ENCODE results near the gene NMNAT3. TPM values are rescaled to one million over a fixed set of nuclear protein-coding genes. Genes with fewer than 3 reads are reported as not detected.

NMNAT3 gene
- total and polyA plus RNA-seq, 2 experiments from 2014 or later = 8.3 to 9.2 TPM

DNA sequence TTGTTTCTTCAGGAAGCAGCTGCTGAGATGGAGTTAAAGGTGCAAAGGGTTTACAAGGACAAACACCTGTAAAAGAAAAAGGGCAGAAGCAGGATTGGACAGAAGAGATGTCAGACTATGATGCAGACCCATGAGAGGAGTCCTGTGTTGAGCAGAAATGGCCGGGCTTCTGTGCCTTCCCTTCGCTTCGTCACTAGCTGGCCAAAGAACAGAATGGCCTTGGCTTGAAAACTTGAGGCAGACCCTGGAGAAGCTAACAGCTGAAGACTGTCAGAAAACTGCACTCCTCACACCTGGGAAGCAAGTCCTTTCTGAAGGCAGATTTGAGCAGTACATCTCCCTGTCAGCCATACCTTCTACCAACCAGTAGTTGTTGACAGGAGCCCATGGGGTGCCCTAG lies 8.4 kb upstream of the NMNAT3 start:
- no peaks in the 10 kb centered on the region for H3K79me2 ChIP-seq (replicated peaks; ENCODE audit: insufficient read depth)
- no peaks in the 10 kb centered on the region for H3K36me3 ChIP-seq (ENCODE audit: insufficient read depth)
- Mint-ChIP-seq H3K4me1 (peaks cover 4% of the 10 kb centered on the region; the same call in 2 of the 3 replicates), H3K27ac (no peak overlapping the region), H3K36me3 (ENCODE audit: low read depth) (no peaks in the 10 kb centered on the region), H3K27me3 (ENCODE audit: insufficient read depth, low read depth, poor library complexity) (peaks cover 4% of the 10 kb centered on the region), H3K4me3 (no peak overlapping the region), H3K9me3 (no peaks in the 10 kb centered on the region)
- H3K9me2 ChIP-seq (ENCODE audit: insufficient read depth) = no peaks in the 10 kb centered on the region
- H3K4me1 ChIP-seq (ENCODE audit: insufficient read depth) = peaks cover 4% of the 10 kb centered on the region; the same call in 1 of the 2 replicates
- no peak overlapping the region for H2AFZ ChIP-seq
- H3K27me3 ChIP-seq (ENCODE audit: insufficient read depth) = no peaks in the 10 kb centered on the region
- no peak overlapping the region for H3K4me2 ChIP-seq
- no peak for DNase-seq (ENCODE audit: low spot score)
- H3F3A ChIP-seq (replicated peaks; ENCODE audit: low read depth) = no peaks in the 10 kb centered on the region
- H4K20me1 ChIP-seq (replicated peaks; ENCODE audit: insufficient read depth) = no peaks in the 10 kb centered on the region
- TF ChIP-seq ZNF331 (CRISPR knock-in tag; IDR thresholded peaks at IDR 0.05; ENCODE audit: low read depth) (no peak), EZH2phosphoT487 (IDR thresholded peaks at IDR 0.05; ENCODE audit: unreplicated experiment) (no peak), NANOG (IDR thresholded peaks at IDR 0.05; ENCODE audit: borderline replicate concordance) (no peak), JUNB (IDR thresholded peaks at IDR 0.05; ENCODE audit: unreplicated experiment) (no peak), EZH2 (IDR thresholded peaks at IDR 0.05; ENCODE audit: low read depth, unreplicated experiment) (no peak), CREB1 (CRISPR knock-in tag; IDR thresholded peaks at IDR 0.05; ENCODE audit: low read depth) (no peak)
- TF ChIP-seq, protein P1, sequence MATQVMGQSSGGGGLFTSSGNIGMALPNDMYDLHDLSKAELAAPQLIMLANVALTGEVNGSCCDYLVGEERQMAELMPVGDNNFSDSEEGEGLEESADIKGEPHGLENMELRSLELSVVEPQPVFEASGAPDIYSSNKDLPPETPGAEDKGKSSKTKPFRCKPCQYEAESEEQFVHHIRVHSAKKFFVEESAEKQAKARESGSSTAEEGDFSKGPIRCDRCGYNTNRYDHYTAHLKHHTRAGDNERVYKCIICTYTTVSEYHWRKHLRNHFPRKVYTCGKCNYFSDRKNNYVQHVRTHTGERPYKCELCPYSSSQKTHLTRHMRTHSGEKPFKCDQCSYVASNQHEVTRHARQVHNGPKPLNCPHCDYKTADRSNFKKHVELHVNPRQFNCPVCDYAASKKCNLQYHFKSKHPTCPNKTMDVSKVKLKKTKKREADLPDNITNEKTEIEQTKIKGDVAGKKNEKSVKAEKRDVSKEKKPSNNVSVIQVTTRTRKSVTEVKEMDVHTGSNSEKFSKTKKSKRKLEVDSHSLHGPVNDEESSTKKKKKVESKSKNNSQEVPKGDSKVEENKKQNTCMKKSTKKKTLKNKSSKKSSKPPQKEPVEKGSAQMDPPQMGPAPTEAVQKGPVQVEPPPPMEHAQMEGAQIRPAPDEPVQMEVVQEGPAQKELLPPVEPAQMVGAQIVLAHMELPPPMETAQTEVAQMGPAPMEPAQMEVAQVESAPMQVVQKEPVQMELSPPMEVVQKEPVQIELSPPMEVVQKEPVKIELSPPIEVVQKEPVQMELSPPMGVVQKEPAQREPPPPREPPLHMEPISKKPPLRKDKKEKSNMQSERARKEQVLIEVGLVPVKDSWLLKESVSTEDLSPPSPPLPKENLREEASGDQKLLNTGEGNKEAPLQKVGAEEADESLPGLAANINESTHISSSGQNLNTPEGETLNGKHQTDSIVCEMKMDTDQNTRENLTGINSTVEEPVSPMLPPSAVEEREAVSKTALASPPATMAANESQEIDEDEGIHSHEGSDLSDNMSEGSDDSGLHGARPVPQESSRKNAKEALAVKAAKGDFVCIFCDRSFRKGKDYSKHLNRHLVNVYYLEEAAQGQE (IDR thresholded peaks at IDR 0.05; ENCODE audit: unreplicated experiment) = no peak
- TF ChIP-seq, protein P2, sequence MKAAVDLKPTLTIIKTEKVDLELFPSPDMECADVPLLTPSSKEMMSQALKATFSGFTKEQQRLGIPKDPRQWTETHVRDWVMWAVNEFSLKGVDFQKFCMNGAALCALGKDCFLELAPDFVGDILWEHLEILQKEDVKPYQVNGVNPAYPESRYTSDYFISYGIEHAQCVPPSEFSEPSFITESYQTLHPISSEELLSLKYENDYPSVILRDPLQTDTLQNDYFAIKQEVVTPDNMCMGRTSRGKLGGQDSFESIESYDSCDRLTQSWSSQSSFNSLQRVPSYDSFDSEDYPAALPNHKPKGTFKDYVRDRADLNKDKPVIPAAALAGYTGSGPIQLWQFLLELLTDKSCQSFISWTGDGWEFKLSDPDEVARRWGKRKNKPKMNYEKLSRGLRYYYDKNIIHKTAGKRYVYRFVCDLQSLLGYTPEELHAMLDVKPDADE (IDR thresholded peaks at IDR 0.05) = no peak
- TF ChIP-seq, protein P3, sequence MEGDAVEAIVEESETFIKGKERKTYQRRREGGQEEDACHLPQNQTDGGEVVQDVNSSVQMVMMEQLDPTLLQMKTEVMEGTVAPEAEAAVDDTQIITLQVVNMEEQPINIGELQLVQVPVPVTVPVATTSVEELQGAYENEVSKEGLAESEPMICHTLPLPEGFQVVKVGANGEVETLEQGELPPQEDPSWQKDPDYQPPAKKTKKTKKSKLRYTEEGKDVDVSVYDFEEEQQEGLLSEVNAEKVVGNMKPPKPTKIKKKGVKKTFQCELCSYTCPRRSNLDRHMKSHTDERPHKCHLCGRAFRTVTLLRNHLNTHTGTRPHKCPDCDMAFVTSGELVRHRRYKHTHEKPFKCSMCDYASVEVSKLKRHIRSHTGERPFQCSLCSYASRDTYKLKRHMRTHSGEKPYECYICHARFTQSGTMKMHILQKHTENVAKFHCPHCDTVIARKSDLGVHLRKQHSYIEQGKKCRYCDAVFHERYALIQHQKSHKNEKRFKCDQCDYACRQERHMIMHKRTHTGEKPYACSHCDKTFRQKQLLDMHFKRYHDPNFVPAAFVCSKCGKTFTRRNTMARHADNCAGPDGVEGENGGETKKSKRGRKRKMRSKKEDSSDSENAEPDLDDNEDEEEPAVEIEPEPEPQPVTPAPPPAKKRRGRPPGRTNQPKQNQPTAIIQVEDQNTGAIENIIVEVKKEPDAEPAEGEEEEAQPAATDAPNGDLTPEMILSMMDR (conservative IDR thresholded peaks at IDR 0.05; ENCODE audit: low read depth in 2 of 2) = no peak
- H3K27ac ChIP-seq (ENCODE audit: low read depth) = no peak overlapping the region
- no peak for ATAC-seq
- no peak overlapping the region for H3K4me3 ChIP-seq

Data from GM23338 (cell line).